Measurements from ENCODE around the gene RIIAD1.

RIIAD1 gene

GRCh38 chr1:151710187-151710840 is 11.0 kb upstream of the RIIAD1 start:
- in situ Hi-C loops (cut with MboI; ENCODE audit: low sequenced_read_pairs): no loop called here

- in situ Hi-C loops (cut with MboI; ENCODE audit: low sequenced_read_pairs): no loop called here
Observed at GRCh38 chr1:151711044-151711800, 10.1 kb upstream of the RIIAD1 start.

GRCh38 chr1:151711951-151712350 is 9.4 kb upstream of the RIIAD1 start:
- in situ Hi-C loops (cut with MboI; ENCODE audit: low sequenced_read_pairs): no loop called here

GRCh38 chr1:151713044-151713443 is 8.3 kb upstream of the RIIAD1 start:
- in situ Hi-C loops (cut with MboI; ENCODE audit: low sequenced_read_pairs): no loop called here

GRCh38 chr1:151713874-151714273 is 7.4 kb upstream of the RIIAD1 start:
- in situ Hi-C loops (cut with MboI; ENCODE audit: low sequenced_read_pairs): no loop called here

GRCh38 chr1:151714820-151715725 is 6.2 kb upstream of the RIIAD1 start:
- in situ Hi-C loops (cut with MboI; ENCODE audit: low sequenced_read_pairs): no loop called here

- in situ Hi-C loops (cut with MboI; ENCODE audit: low sequenced_read_pairs): no loop called here
Observed at GRCh38 chr1:151715726-151716404, 5.5 kb upstream of the RIIAD1 start.

GRCh38 chr1:151716405-151716762 is 4.9 kb upstream of the RIIAD1 start:
- in situ Hi-C loops (cut with MboI; ENCODE audit: low sequenced_read_pairs): no loop called here

GRCh38 chr1:151716771-151717631 is 4.3 kb upstream of the RIIAD1 start, which contains the start of gene CELF3:
Gene CELF3, minus strand, starts transcription at chr1:151716803. Its CDS starts 783 bp downstream, at chr1:151716020.
- in situ Hi-C loops (cut with MboI; ENCODE audit: low sequenced_read_pairs): no loop called here

GRCh38 chr1:151718011-151718431 is 3.3 kb upstream of the RIIAD1 start:
- in situ Hi-C loops (cut with MboI; ENCODE audit: low sequenced_read_pairs): no loop called here

GRCh38 chr1:151718666-151719065 is 2.7 kb upstream of the RIIAD1 start:
- in situ Hi-C loops (cut with MboI; ENCODE audit: low sequenced_read_pairs): no loop called here

- in situ Hi-C loops (cut with MboI; ENCODE audit: low sequenced_read_pairs): no loop called here
Observed at GRCh38 chr1:151720125-151720524, 1.2 kb upstream of the RIIAD1 start.

GRCh38 chr1:151720554-151720953 is 768 bp upstream of the RIIAD1 start:
- in situ Hi-C loops (cut with MboI; ENCODE audit: low sequenced_read_pairs): no loop called here

- in situ Hi-C loops (cut with MboI; ENCODE audit: low sequenced_read_pairs): no loop called here
Observed at GRCh38 chr1:151721788-151722510, 627 bp downstream of the RIIAD1 start.

- in situ Hi-C loops (cut with MboI; ENCODE audit: low sequenced_read_pairs): no loop called here
Observed at GRCh38 chr1:151723726-151724370, 2.5 kb downstream of the RIIAD1 start.

- in situ Hi-C loops (cut with MboI; ENCODE audit: low sequenced_read_pairs): loop anchor here (25.0 kb wide), 1 partner anchor 291 kb away; no protein-coding TSS in a partner anchor
Observed at GRCh38 chr1:151728151-151729054, 7.1 kb downstream of the RIIAD1 start.

- in situ Hi-C loops (cut with MboI; ENCODE audit: low sequenced_read_pairs): loop anchor here (25.0 kb wide), 1 partner anchor 292 kb away; no protein-coding TSS in a partner anchor
Observed at GRCh38 chr1:151729157-151729965, 8.0 kb downstream of the RIIAD1 start.
